GM19099 (cell line): ENCODE results near the gene SARNP.
A peak's percentile ranks its signal among the peaks of the same experiment; 100 is the strongest.

Experiments used
- POLR2A ChIP-seq: IDR thresholded peaks from 3 replicates; pipeline ENCODE4 v1.6.1; 2011; ENCODE audit warnings: low read depth; ENCODE audit not compliant: insufficient read length; ENCODE audit errors: extremely low read depth

SARNP gene

GRCh38 chr12:55817345-55818139 is at the start of gene SARNP, which contains the start of gene ORMDL2:
TSS of gene SARNP (minus strand) at chr12:55817724. CDS start at chr12:55817701, 23 bp downstream.
TSS of gene ORMDL2 (plus strand) at chr12:55818041. CDS start at chr12:55819000, 959 bp downstream.
- peak; percentile 72 for TF ChIP-seq POLR2A

DNA sequence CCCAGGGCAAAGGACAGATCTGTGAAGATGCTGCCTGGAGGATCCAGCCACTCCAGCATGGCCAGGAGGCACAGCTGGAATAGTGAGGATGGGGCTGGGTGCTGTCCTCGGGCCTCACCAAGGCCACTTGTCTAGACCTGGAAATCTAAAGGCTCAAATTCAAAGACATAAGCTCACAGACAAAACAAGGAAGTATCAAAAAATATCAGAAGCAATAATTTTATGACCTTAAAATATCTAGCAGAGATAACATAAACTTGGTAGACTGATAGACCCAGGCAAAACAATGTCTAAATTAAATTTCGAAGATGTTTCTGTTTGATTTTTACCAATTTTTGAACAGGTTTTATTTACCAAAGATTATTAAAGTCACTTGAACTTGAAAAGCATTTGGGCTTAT is 47.8 kb upstream of the SARNP start:
- no peak for TF ChIP-seq POLR2A

DNA sequence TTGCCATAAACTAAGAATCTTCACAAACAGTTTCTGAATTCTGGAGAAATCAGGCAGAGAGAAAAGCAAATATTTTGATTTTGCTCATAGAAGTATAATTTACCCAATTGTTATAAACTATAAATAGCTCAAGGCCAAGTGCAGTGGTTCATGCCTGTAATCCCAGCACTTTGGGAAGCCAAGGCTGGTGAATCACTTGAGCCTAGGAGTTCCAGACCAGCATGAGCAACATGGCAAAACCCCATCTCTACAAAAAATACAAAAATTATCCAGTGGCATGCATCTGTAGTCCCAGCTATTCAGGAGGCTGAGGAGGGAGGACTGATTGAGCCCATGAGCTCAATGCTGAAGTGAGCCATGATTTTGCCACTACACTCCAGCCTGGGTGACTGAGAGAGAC is 44.8 kb upstream of the SARNP start:
- TF ChIP-seq POLR2A: no peak

DNA sequence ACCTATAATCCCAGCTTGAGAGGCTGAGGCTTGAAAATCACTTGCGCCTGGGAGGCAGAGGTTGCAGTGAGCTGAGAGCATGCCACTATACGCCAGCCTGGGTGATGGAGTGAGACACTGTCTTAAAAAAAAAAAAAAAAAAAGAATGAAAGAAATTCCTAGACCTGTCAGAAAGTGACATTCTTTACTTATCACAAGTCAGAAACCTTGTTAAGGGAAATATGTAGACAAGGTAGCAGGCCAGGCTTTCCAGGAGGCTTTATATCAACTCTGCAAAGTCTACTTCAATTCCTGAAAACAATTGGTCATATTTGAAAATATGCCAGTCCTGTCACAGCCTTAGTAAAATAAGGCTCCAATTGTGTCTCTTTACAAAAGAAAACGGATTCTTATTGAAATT is 44.3 kb upstream of the SARNP start:
- TF ChIP-seq POLR2A: no peak

GRCh38 chr12:55861396-55861795 is 43.9 kb upstream of the SARNP start:
- no peak for TF ChIP-seq POLR2A

- no peak for TF ChIP-seq POLR2A
These were observed 35.2 kb upstream of the SARNP start for GRCh38 chr12:55852740-55853139.

GRCh38 chr12:55850893-55851292 is 33.4 kb upstream of the SARNP start:
- no peak for TF ChIP-seq POLR2A

DNA sequence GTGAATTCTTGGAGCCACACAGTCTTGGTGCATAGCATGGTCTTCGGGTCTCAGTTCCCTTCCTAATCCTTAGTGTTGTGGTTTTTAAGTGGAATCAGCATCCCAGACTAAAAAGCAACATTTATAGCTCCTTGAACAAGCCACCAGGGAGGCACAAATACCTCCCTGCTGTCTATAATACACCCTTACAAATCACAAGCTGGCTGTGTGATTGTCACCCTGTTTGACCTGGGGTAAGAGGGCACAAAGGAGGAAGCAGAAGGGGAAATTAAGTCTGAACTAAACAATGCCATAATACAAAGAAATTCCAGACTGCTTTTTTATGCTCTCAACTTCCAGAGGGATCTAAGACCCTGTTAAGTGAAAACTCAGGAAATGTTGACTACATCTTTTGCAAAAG is 32.9 kb upstream of the SARNP start:
- no peak for TF ChIP-seq POLR2A

DNA sequence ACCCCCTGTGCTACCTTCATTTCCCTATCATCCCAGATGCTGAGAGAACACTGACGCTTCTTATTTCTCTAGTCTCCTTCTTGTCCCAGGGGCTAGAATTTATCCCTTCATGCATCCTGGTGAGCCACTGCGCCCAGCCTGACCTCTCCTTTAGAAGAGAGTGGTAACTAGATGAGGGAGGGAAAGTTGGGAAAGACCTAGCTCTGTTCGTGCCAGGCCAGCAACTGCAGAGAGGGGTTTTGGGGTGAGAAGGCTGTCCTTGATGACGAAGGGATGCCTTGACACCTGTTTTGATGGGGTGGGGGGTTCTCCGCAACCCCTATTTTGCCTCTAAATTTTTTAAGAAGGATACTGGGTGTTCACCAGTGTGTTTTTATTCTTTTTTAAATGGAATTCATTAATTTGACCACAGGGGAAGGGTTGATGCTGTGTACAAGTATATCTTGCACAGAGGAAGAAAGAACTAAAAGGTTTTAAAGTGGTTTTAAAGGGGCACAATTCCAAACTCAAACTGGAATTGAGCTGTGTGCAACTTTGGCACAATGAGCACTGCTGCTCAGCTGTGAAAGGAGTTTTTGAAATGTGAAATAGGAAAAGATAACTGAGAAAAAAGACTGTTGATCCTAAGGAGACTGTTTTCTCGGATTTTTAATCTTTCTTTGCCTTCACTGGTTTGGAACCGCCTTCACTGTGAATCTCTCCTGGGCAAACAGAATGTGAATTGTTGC is 32.3 kb upstream of the SARNP start:
- TF ChIP-seq POLR2A: no peak

DNA sequence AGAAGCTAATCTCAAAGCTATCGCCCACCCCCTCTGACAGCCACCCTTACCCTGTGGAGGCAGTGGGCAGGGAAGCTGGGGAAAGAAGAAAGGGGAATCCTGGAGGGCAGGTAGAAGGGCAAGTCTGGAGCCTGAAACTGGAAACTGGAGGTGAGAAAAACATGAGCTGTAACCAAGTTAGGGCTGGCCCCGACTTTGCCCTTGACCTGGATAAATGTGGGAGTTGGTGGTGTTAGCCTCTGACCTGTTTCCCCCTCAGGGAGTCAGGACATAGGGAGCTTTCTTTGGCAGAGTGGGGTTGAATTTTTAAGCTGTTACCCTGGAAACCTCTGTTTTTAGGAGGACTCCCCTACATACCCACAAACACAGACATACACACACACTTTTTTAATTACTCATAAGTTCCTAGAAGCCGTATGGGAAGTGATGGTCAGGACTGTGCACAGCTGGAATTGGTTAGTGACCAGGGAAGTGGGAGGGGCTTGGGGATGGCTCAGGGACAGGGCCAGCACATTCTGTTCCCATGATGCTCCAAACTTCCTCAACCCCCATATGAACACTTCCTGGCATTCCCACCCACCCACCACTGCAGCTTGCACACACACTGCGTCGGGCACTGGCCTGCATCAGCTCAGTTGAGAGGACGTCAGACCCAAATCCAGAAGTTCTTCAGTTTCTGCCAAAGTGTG is 30.2 kb upstream of the SARNP start:
- TF ChIP-seq POLR2A: no peak

DNA sequence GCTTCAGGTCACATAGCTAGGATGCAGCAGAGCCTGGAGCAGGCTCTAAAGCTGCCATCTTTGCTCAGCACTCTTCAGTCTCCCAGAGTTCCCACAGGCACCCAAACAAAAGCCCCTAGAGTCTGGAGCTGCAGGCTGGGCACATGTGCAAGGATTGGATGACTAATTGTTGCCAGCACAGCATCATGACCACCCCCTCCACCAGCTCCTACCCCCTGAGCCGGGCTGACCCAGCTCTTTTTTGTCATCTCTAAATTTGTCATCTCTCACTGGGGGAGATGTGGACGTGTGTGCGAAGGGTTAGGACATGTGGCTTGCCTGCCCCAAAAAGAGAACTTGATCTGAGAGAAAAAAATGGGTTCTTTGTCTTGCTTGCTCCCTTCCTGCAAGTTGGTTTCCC is 29.5 kb upstream of the SARNP start:
- no peak for TF ChIP-seq POLR2A

DNA sequence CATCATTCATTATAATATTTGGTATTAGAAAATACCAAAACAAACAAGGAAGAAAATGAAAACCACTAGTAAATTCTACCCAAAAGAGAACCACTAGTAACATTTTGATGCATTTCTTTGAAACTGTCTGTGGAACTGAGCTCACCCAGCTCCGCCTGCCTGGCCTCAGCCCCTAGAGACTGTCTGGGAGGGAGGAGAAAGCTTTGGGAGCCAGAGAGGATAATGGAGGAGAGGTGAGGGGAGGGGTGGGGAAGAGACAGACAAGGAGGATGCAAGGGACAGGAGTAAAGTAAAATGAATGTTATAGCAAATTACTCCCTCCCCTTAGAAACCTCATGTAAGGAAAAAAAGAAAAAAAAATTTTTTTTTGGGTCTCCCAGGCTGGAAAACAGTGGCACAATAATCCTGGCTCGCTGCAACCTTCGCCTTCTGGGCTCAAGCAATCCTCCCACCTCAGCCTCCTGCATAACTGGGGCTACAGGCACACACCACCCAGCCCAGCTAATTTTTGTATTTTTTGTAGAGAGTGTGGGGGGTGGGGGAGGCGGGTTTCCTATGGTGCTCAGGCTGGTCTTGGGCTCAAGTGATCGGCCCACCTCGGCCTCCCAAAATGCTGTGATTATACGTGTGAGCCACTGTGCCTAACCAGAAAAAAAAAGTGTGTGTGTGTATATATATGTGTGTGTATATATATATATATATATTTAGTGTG is 28.4 kb upstream of the SARNP start:
- no peak for TF ChIP-seq POLR2A

GRCh38 chr12:55845361-55845760 is 27.8 kb upstream of the SARNP start:
- TF ChIP-seq POLR2A: no peak

GRCh38 chr12:55844961-55845360 is 27.4 kb upstream of the SARNP start:
- TF ChIP-seq POLR2A: no peak

- no peak for TF ChIP-seq POLR2A
These were observed 25.9 kb upstream of the SARNP start for GRCh38 chr12:55843431-55843830.
